Prostate gland (tissue), 2 donors: Measurements from ENCODE around the gene VILL.

Experiments used
- POLR2A ChIP-seq: fragments of 450-650 bp; IDR thresholded peaks from one replicate; pipeline ENCODE4 v1.6.1; 2016; ENCODE audit warnings: antibody characterized with exemption, mild to moderate bottlenecking
- TF ChIP-seq, protein P1 (sequence below), 4 experiments: fragments of 200-600 bp in 2 of 4; fragments of 450-650 bp in 2 of 4; sonication (generic) in 2 of 4; IDR thresholded peaks; 1 replicate in 3 of 4; 2 replicates in 1 of 4; pipeline ENCODE4 v1.5.1; 2016 to 2019; ENCODE audit warnings: antibody characterized with exemption in 4 of 4, mild to moderate bottlenecking in 2 of 4, moderate library complexity in 2 of 4

DNA sequence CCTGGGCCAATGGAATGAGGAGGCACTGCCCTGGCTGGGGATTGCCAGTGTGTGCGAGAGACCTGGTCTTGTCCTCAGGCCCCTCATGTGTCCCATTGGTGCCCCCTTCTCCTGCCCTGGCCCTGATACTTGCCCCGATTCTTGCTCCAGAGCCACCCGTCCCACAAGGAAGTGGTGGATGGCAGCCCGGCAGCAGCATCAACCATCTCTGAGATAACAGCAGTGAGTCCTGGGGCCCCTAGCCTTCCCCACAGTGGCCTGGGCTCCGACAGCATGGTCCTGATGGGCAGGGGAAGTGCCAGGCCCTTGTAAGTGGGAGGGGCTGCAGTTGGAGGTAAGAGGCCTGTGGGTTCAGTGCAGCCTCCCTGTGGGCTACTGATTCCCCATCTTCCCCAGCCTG lies 15.4 kb downstream of the VILL start:
- TF ChIP-seq POLR2A, result no peak
- TF ChIP-seq, protein P1, sequence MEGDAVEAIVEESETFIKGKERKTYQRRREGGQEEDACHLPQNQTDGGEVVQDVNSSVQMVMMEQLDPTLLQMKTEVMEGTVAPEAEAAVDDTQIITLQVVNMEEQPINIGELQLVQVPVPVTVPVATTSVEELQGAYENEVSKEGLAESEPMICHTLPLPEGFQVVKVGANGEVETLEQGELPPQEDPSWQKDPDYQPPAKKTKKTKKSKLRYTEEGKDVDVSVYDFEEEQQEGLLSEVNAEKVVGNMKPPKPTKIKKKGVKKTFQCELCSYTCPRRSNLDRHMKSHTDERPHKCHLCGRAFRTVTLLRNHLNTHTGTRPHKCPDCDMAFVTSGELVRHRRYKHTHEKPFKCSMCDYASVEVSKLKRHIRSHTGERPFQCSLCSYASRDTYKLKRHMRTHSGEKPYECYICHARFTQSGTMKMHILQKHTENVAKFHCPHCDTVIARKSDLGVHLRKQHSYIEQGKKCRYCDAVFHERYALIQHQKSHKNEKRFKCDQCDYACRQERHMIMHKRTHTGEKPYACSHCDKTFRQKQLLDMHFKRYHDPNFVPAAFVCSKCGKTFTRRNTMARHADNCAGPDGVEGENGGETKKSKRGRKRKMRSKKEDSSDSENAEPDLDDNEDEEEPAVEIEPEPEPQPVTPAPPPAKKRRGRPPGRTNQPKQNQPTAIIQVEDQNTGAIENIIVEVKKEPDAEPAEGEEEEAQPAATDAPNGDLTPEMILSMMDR (IDR thresholded peaks at IDR 0.05), result no peak
